Measurements from ENCODE around the gene MIOX. TPM values are rescaled to one million over a fixed set of nuclear protein-coding genes. Genes with fewer than 3 reads are reported as not detected.

The MIOX gene
- total RNA-seq, 4 donors from 2014 or later, result not detected

DNA sequence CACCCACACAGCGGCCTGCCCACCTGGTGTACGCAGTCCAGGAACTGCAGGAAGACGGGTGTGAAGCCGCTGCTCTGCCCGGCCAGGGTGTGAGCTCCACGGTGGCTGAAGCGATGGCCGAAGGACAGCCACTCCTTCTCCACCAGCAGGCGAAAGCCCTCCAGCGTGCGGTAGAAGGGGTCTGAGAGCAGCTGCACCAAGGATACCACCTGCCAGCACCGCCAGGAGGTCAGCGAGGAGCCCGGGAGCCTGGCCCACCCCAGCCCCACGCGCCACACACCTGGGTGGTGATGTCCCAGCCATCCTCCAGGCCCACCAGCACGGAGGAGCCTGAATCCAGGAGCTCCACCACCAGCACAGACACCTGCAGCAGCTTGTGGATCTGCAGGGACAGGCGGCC, 31.5 kb upstream of the MIOX start:
- Histone ChIP-seq H3K9me3 (no peaks in the 10 kb centered on the region), H3K4me1 (peaks cover 0 to 9% (median 0%) of the 10 kb centered on the region in 3 donors), H3K27ac (no peak overlapping the region), H3K4me3 (no peak overlapping the region), H3K36me3 (peaks cover 51 to 100% (median 59%) of the 10 kb centered on the region in 3 donors), H3K27me3 (no peaks in the 10 kb centered on the region)
- TF ChIP-seq CTCF (IDR thresholded peaks at IDR 0.05) (no peak), POLR2A (IDR thresholded peaks at IDR 0.05) (no peak)
- 100% methylated on average over 3 of the region's 18 CpGs; no CpG with 5 or more reads in 1 of the 2 donors for WGBS, 2 donors
- intact Hi-C loops (cut with DNase I), result no loop called here
- no peak for DNase-seq

- WGBS, 2 donors, result 80% methylated on average over 1 of the region's 11 CpGs; no CpG with 5 or more reads in 1 of the 2 donors
- intact Hi-C loops (cut with DNase I), result no loop called here
- DNase-seq, result no peak
- TF ChIP-seq POLR2A (IDR thresholded peaks at IDR 0.05) (no peak), CTCF (IDR thresholded peaks at IDR 0.05) (no peak)
- peaks cover 5 to 17% (median 6%) of the 10 kb centered on the region in 3 donors for H3K4me1 ChIP-seq
- no peaks in the 10 kb centered on the region for H3K27me3 ChIP-seq
- no peak overlapping the region for H3K4me3 ChIP-seq
- no peaks in the 10 kb centered on the region for H3K9me3 ChIP-seq
- H3K27ac ChIP-seq, result no peak overlapping the region
- peaks cover 57 to 100% (median 67%) of the 10 kb centered on the region in 3 donors for H3K36me3 ChIP-seq
Observed at GRCh38 chr22:50456026-50456425, 30.6 kb upstream of the MIOX start.

- intact Hi-C loops (cut with DNase I), result no loop called here
- 79 to 81% methylated on average over 16 to 20 of the region's 34 CpGs for WGBS, 2 donors
- Histone ChIP-seq H3K27me3 (no peaks in the 10 kb centered on the region), H3K36me3 (peaks cover 63 to 100% (median 70%) of the 10 kb centered on the region in 3 donors), H3K4me3 (no peak overlapping the region), H3K4me1 (peaks cover 12 to 24% (median 13%) of the 10 kb centered on the region in 3 donors), H3K27ac (no peak overlapping the region), H3K9me3 (no peaks in the 10 kb centered on the region)
- TF ChIP-seq CTCF (IDR thresholded peaks at IDR 0.05), result peak in 2 of 6 experiments; percentile 5 to 29
- TF ChIP-seq POLR2A (IDR thresholded peaks at IDR 0.05), result no peak
- DNase-seq, result no peak
Observed at GRCh38 chr22:50456466-50457234, 30.0 kb upstream of the MIOX start.

DNA sequence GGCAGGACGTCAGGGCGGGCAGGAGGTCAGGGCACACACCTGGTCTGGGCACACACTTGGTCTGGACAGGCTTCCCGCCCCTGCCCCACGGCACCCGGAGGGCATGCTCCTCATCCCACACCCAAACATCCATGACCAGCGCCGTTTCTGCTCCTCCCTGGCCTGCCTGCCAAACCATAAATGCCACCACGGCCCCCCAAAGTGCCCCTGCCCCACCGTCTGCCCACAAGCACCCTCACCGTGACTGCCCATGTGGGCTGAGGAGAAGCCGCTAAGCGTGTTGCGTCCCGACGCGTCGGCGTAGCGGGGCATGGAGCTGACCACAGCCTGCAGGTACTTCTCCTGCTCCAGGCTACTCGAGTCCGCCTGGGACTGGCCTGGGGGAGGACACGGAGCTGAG, 27.6 kb upstream of the MIOX start:
- TF ChIP-seq CTCF (IDR thresholded peaks at IDR 0.05) (no peak), POLR2A (IDR thresholded peaks at IDR 0.05) (no peak)
- no peak overlapping the region for H3K4me3 ChIP-seq
- H3K36me3 ChIP-seq, result peaks cover 79 to 100% (median 90%) of the 10 kb centered on the region in 3 donors
- intact Hi-C loops (cut with DNase I), result no loop called here
- WGBS, 2 donors, result 87 to 95% methylated on average over 2 to 18 of the region's 22 CpGs
- no peak overlapping the region for H3K27ac ChIP-seq
- DNase-seq, result no peak
- H3K4me1 ChIP-seq, result peaks cover 13 to 33% (median 14%) of the 10 kb centered on the region in 3 donors
- H3K9me3 ChIP-seq, result no peaks in the 10 kb centered on the region
- H3K27me3 ChIP-seq, result no peaks in the 10 kb centered on the region

DNA sequence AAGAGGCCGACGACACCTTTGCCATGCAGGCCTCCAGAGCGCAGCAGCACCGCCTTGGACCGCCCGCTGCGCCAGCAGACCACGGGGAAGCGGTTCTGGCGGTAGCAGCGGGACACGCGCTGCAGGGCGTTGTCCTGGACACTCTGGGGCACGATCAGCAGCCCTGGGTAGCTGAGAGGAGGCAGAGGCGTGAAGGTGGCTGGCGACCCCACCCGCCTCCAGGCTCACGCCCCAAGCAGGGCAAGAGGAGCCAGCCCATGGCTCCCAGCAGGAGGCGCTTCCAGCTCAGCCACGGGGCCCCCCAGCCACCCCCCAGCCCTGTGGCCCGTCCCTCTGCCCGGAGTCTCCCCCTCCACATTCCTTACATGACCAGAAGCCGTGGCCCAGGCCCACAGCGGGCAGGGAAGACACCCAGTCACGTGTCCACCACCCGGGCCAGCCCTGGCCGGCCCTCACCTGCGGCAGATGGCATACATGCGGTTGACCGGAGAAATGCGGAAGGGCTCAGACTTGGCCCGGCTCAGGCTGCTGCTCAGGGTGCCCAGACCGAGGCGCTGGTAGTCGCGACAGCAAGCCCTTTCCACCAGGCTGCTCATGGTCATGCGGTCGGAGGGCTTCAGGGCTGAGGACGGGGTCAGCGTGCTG, 27.0 kb upstream of the MIOX start:
- DNase-seq, result no peak
- WGBS, 2 donors, result 94 to 98% methylated on average over 15 to 22 of the region's 41 CpGs
- intact Hi-C loops (cut with DNase I), result no loop called here

More for the DNA sequence above, 27.0 kb upstream of the MIOX start:
- Histone ChIP-seq H3K4me3 (no peak overlapping the region), H3K27me3 (no peaks in the 10 kb centered on the region), H3K27ac (peak overlapping the region in 2 of 4 donors; percentile 73 to 74), H3K36me3 (peaks cover 79 to 100% (median 90%) of the 10 kb centered on the region in 3 donors), H3K4me1 (peaks cover 13 to 33% (median 14%) of the 10 kb centered on the region in 3 donors), H3K9me3 (no peaks in the 10 kb centered on the region)
- no peak for TF ChIP-seq CTCF (IDR thresholded peaks at IDR 0.05)
- no peak for TF ChIP-seq POLR2A (IDR thresholded peaks at IDR 0.05)
